ENCODE data around the gene CREB3L1.

CREB3L1 gene

DNA sequence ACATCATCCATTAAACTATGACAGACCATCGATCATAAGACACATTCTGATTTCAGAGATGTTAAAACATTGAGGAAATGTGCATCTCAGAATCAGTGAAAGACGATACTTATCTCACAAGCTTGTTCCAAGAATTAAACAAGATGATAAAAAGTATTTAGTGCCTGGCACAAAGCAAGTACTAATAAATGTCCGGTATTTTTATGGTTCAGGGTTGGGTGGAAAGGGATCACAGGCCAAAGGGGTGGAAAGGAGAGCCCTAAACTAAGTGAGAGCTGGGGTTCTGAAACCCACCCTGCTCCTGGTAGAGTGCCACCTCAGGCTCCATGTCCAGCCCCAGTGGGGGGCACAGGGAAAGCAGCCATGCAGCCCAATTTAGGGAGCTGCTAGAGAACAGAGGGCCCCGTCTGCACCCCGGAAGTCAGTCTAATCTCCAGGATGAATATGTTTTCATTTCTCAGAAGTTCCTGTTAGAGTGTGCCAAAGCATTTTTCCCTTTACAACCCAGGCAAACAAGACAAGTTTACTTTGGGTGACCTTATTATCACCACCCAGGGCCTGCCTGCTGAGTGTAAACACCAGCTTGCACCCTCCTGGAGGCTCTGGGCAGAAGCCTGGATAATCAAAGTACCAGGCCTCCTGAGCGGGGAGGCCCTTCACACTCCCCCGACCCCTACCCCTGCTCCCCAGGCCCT, 3.8 kb upstream of the CREB3L1 start:
- Histone ChIP-seq H3K9me2 (replicated peaks; ENCODE audit: control insufficient read depth, low read length) (no peaks in the 10 kb centered on the region), H3F3A (ENCODE audit: control insufficient read depth, insufficient read depth) (no peaks in the 10 kb centered on the region), H3K4me3 (ENCODE audit: low read length) (no peak overlapping the region), H4K20me1 (ENCODE audit: control insufficient read depth, insufficient read depth, low read depth, low read length) (no peaks in the 10 kb centered on the region), H3K9me3 (ENCODE audit: control insufficient read depth, insufficient read depth, low read length) (no peaks in the 10 kb centered on the region), H3K79me2 (ENCODE audit: control insufficient read depth, low read length) (no peaks in the 10 kb centered on the region), H3K27ac (ENCODE audit: low read depth, low read length) (no peak overlapping the region), H3K4me1 (ENCODE audit: control insufficient read depth, low read length) (peaks cover 12% of the 10 kb centered on the region), H3K4me2 (ENCODE audit: low read length) (no peak overlapping the region), H3K27me3 (ENCODE audit: control insufficient read depth, low read length) (peaks cover 8% of the 10 kb centered on the region), H3K36me3 (ENCODE audit: control insufficient read depth, low read length) (no peaks in the 10 kb centered on the region)
- TF ChIP-seq, protein P1, sequence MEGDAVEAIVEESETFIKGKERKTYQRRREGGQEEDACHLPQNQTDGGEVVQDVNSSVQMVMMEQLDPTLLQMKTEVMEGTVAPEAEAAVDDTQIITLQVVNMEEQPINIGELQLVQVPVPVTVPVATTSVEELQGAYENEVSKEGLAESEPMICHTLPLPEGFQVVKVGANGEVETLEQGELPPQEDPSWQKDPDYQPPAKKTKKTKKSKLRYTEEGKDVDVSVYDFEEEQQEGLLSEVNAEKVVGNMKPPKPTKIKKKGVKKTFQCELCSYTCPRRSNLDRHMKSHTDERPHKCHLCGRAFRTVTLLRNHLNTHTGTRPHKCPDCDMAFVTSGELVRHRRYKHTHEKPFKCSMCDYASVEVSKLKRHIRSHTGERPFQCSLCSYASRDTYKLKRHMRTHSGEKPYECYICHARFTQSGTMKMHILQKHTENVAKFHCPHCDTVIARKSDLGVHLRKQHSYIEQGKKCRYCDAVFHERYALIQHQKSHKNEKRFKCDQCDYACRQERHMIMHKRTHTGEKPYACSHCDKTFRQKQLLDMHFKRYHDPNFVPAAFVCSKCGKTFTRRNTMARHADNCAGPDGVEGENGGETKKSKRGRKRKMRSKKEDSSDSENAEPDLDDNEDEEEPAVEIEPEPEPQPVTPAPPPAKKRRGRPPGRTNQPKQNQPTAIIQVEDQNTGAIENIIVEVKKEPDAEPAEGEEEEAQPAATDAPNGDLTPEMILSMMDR (IDR thresholded peaks at IDR 0.05; ENCODE audit: low read depth, low read length, poor library complexity, severe bottlenecking) = no peak
- TF ChIP-seq EZH2phosphoT487 (IDR thresholded peaks at IDR 0.05; ENCODE audit: borderline replicate concordance, low read length) = no peak

GRCh38 chr11:46275964-46276641, 1.4 kb upstream of the CREB3L1 start:
- peaks cover 24% of the 10 kb centered on the region for H3K27me3 ChIP-seq (ENCODE audit: control insufficient read depth, low read length)
- H4K20me1 ChIP-seq (ENCODE audit: control insufficient read depth, insufficient read depth, low read depth, low read length) = no peaks in the 10 kb centered on the region
- H3K79me2 ChIP-seq (ENCODE audit: control insufficient read depth, low read length) = no peaks in the 10 kb centered on the region
- TF ChIP-seq, protein P1 (IDR thresholded peaks at IDR 0.05; ENCODE audit: low read depth, low read length, poor library complexity, severe bottlenecking) = no peak
- TF ChIP-seq EZH2phosphoT487 (IDR thresholded peaks at IDR 0.05; ENCODE audit: borderline replicate concordance, low read length) = no peak
- H3F3A ChIP-seq (ENCODE audit: control insufficient read depth, insufficient read depth) = no peaks in the 10 kb centered on the region
- H3K4me2 ChIP-seq (ENCODE audit: low read length) = no peak overlapping the region
- peaks cover 2% of the 10 kb centered on the region for H3K4me1 ChIP-seq (ENCODE audit: control insufficient read depth, low read length)
- H3K9me2 ChIP-seq (replicated peaks; ENCODE audit: control insufficient read depth, low read length) = no peaks in the 10 kb centered on the region
- no peaks in the 10 kb centered on the region for H3K9me3 ChIP-seq (ENCODE audit: control insufficient read depth, insufficient read depth, low read length)
- no peak overlapping the region for H3K27ac ChIP-seq (ENCODE audit: low read depth, low read length)
- no peak overlapping the region for H3K4me3 ChIP-seq (ENCODE audit: low read length)
- no peaks in the 10 kb centered on the region for H3K36me3 ChIP-seq (ENCODE audit: control insufficient read depth, low read length)

DNA sequence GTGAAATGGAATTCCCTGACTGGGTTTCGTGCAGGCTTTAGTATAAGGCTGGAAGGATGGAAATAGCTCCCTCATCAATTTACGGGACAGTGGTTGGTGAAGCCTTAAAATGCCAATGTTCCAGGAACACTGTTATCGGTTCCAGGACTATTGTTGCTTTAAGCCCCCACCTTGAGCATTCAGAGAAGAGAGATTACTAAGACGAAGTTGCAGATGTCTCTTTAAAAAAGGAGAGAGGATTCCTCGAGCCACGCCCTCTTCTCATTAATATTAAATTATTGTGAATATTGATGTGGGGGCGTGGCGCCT, 195 bp upstream of the CREB3L1 start:
- H3K9me2 ChIP-seq (replicated peaks; ENCODE audit: control insufficient read depth, low read length) = no peaks in the 10 kb centered on the region
- no peaks in the 10 kb centered on the region for H3K36me3 ChIP-seq (ENCODE audit: control insufficient read depth, low read length)
- H3K4me3 ChIP-seq (ENCODE audit: low read length) = no peak overlapping the region
- peaks cover 7% of the 10 kb centered on the region for H3K4me1 ChIP-seq (ENCODE audit: control insufficient read depth, low read length)
- no peaks in the 10 kb centered on the region for H3K9me3 ChIP-seq (ENCODE audit: control insufficient read depth, insufficient read depth, low read length)
- H4K20me1 ChIP-seq (ENCODE audit: control insufficient read depth, insufficient read depth, low read depth, low read length) = no peaks in the 10 kb centered on the region
- no peak for TF ChIP-seq EZH2phosphoT487 (IDR thresholded peaks at IDR 0.05; ENCODE audit: borderline replicate concordance, low read length)
- TF ChIP-seq, protein P1 (IDR thresholded peaks at IDR 0.05; ENCODE audit: low read depth, low read length, poor library complexity, severe bottlenecking) = no peak
- H3K27ac ChIP-seq (ENCODE audit: low read depth, low read length) = no peak overlapping the region
- no peak overlapping the region for H3K4me2 ChIP-seq (ENCODE audit: low read length)
- H3K27me3 ChIP-seq (ENCODE audit: control insufficient read depth, low read length) = peaks cover 34% of the 10 kb centered on the region
- H3F3A ChIP-seq (ENCODE audit: control insufficient read depth, insufficient read depth) = no peaks in the 10 kb centered on the region
- no peaks in the 10 kb centered on the region for H3K79me2 ChIP-seq (ENCODE audit: control insufficient read depth, low read length)

Data from DOHH2 (cell line).